HepG2 (cell line): Measurements from ENCODE around the gene PHF3. TPM values are rescaled to one million over a fixed set of nuclear protein-coding genes. Genes with fewer than 3 reads are reported as not detected.

Experiments used
- ADNP ChIP-seq: sonication (generic); formaldehyde crosslinking; IDR thresholded peaks from 2 replicates; pipeline ENCODE4 v1.4.0; 2020; ENCODE audit warnings: missing genetic modification reagents
- CCAR2 ChIP-seq: fragments of 200-400 bp; formaldehyde crosslinking; optimal IDR thresholded peaks from 2 replicates; pipeline ENCODE3; 2018; ENCODE audit warnings: low read depth, mild to moderate bottlenecking, low read length, moderate library complexity
- CEBPZ ChIP-seq: IDR thresholded peaks from 2 replicates; pipeline ENCODE4 v1.6.1; 2012; ENCODE audit warnings: low read length, improper control_type of control experiment
- HNF1B ChIP-seq: sonication (generic); formaldehyde crosslinking; IDR thresholded peaks from 2 replicates; pipeline ENCODE4 v1.5.1; 2020; ENCODE audit warnings: mild to moderate bottlenecking, moderate library complexity, missing genetic modification reagents
- HOXD1 ChIP-seq: sonication (generic); formaldehyde crosslinking; IDR thresholded peaks from 2 replicates; pipeline ENCODE4 v1.5.0; 2020; ENCODE audit warnings: missing genetic modification reagents
- IKZF1 ChIP-seq: fragments of 450-650 bp; IDR thresholded peaks from 2 replicates; pipeline ENCODE4 v1.7.1; 2016
- POLR2A ChIP-seq, 2 experiments: IDR thresholded peaks; 2 replicates each; pipeline ENCODE4 v1.6.1; 2011; ENCODE audit warnings: low read depth in 2 of 2, low read length in 2 of 2, mild to moderate bottlenecking in 1 of 2, moderate library complexity in 1 of 2; ENCODE audit not compliant: insufficient read depth in 1 of 2
- SP2 ChIP-seq: sonication (generic); formaldehyde crosslinking; IDR thresholded peaks from 2 replicates; pipeline ENCODE4 v1.5.1; 2020; ENCODE audit warnings: mild to moderate bottlenecking, missing genetic modification reagents
- STAG1 ChIP-seq: sonication (generic); formaldehyde crosslinking; IDR thresholded peaks from 2 replicates; pipeline ENCODE4 v1.4.0; 2020; ENCODE audit warnings: missing genetic modification reagents
- THYN1 ChIP-seq: sonication (generic); formaldehyde crosslinking; IDR thresholded peaks from 2 replicates; pipeline ENCODE4 v1.8.1; 2023; ENCODE audit warnings: low read depth, mild to moderate bottlenecking, moderate library complexity, missing genetic modification reagents, borderline replicate concordance
- TOE1 ChIP-seq: sonication (generic); formaldehyde crosslinking; IDR thresholded peaks from 2 replicates; pipeline ENCODE4 v1.4.0; 2020; ENCODE audit warnings: mild to moderate bottlenecking, missing genetic modification reagents
- ZFP37 ChIP-seq: sonication (generic); formaldehyde crosslinking; IDR thresholded peaks from 2 replicates; pipeline ENCODE4 v1.4.0; 2020; ENCODE audit warnings: missing genetic modification reagents, borderline replicate concordance
- ZKSCAN8 ChIP-seq: IDR thresholded peaks from 2 replicates; pipeline ENCODE4 v1.6.1; 2016; ENCODE audit warnings: borderline replicate concordance, missing genetic modification reagents, missing compliant biosample characterization
- ZNF138 ChIP-seq: sonication (generic); formaldehyde crosslinking; IDR thresholded peaks from 2 replicates; pipeline ENCODE4 v1.5.0; 2020; ENCODE audit warnings: mild to moderate bottlenecking, low read depth, missing genetic modification reagents
- ZNF160 ChIP-seq: sonication (generic); formaldehyde crosslinking; IDR thresholded peaks from 2 replicates; pipeline ENCODE4 v1.8.0; 2022; ENCODE audit warnings: mild to moderate bottlenecking, inconsistent platforms, missing genetic modification reagents
- ZNF326 ChIP-seq: sonication (generic); formaldehyde crosslinking; IDR thresholded peaks from 2 replicates; pipeline ENCODE4 v1.4.0; 2020; ENCODE audit warnings: missing genetic modification reagents, borderline replicate concordance
- ZNF432 ChIP-seq: sonication (generic); formaldehyde crosslinking; IDR thresholded peaks from 2 replicates; pipeline ENCODE4 v1.5.0; 2020; ENCODE audit warnings: missing genetic modification reagents, mild to moderate bottlenecking, borderline replicate concordance
- polyA plus RNA-seq, 8 experiments: library from polyadenylated mRNA; depleted of rRNA in 3 of 8; stranded (reverse) in 7 of 8; unstranded in 1 of 8; fragments of >200 nt; fragmentation: Illumina TruSeq in 4 of 8; extraction: Trizol in 4 of 8; gene quantifications; 2 replicates each; pipeline versions ENCODE4 v1.2.1 to v1.2.3, GENCODE V29; 2011 to 2016; ENCODE audit warnings: low read depth in 4 of 8, missing spikeins in 1 of 8, mixed read lengths in 1 of 8; ENCODE audit not compliant: insufficient read depth in 1 of 8
- total RNA-seq, 5 experiments: library from RNA; depleted of rRNA; stranded (reverse); fragments of >200 nt; fragmentation: Illumina TruSeq; extraction: Trizol; gene quantifications; 2 replicates each; pipeline ENCODE4 v1.2.3, GENCODE V29; 2016; ENCODE audit warnings: low read depth in 1 of 5
- TF ChIP-seq, protein P1 (sequence below), 2 experiments: sonication (generic) in 1 of 2; formaldehyde crosslinking in 1 of 2; IDR thresholded peaks; 2 replicates each; pipeline versions ENCODE4 v1.6.1 to v1.9.0; 2014 to 2022; ENCODE audit warnings: antibody characterized with exemption in 1 of 2, borderline replicate concordance in 1 of 2, inconsistent platforms in 1 of 2, low read depth in 1 of 2, missing genetic modification reagents in 1 of 2

The PHF3 gene
- total and polyA plus RNA-seq, 2 of the 13 experiments (the other 11 are each of a cell fraction or from before 2014, with no cell fraction given): 19.8 to 70.4 TPM

GRCh38 chr6:63598049-63599036 is 37.3 kb upstream of the PHF3 start (continued):
- TF ChIP-seq, protein P1, sequence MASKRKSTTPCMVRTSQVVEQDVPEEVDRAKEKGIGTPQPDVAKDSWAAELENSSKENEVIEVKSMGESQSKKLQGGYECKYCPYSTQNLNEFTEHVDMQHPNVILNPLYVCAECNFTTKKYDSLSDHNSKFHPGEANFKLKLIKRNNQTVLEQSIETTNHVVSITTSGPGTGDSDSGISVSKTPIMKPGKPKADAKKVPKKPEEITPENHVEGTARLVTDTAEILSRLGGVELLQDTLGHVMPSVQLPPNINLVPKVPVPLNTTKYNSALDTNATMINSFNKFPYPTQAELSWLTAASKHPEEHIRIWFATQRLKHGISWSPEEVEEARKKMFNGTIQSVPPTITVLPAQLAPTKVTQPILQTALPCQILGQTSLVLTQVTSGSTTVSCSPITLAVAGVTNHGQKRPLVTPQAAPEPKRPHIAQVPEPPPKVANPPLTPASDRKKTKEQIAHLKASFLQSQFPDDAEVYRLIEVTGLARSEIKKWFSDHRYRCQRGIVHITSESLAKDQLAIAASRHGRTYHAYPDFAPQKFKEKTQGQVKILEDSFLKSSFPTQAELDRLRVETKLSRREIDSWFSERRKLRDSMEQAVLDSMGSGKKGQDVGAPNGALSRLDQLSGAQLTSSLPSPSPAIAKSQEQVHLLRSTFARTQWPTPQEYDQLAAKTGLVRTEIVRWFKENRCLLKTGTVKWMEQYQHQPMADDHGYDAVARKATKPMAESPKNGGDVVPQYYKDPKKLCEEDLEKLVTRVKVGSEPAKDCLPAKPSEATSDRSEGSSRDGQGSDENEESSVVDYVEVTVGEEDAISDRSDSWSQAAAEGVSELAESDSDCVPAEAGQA (IDR thresholded peaks at IDR 0.05; ENCODE audit: low read depth): no peak
- TF ChIP-seq, protein P1 (CRISPR knock-in tag; IDR thresholded peaks at IDR 0.05; ENCODE audit: borderline replicate concordance): no peak; the same call in 1 of the 2 replicates
- TF ChIP-seq ZNF138 (CRISPR knock-in tag): peak; percentile 79; the same call in 1 of the 2 replicates
- TF ChIP-seq TOE1 (CRISPR knock-in tag): no peak
- peak; percentile 46 to 60; a peak in 3 of 4 replicates for TF ChIP-seq POLR2A (IDR thresholded peaks at IDR 0.05; ENCODE audit: insufficient read depth in 1 of 2, low read depth in 2 of 2, low read length in 2 of 2)
- TF ChIP-seq SP2 (CRISPR knock-in tag): no peak
- TF ChIP-seq ZFP37 (CRISPR knock-in tag): no peak
- TF ChIP-seq ADNP (CRISPR knock-in tag): no peak
- TF ChIP-seq HOXD1 (CRISPR knock-in tag): no peak
- no peak for TF ChIP-seq CEBPZ
- TF ChIP-seq STAG1 (CRISPR knock-in tag): peak; percentile 98
- no peak for TF ChIP-seq ZNF432 (CRISPR knock-in tag)
- TF ChIP-seq IKZF1: no peak
- peak; percentile 61; the same call in 1 of the 2 replicates for TF ChIP-seq ZKSCAN8 (CRISPR knock-in tag)
- peak; percentile 74 for TF ChIP-seq HNF1B (CRISPR knock-in tag)
- TF ChIP-seq ZNF326 (CRISPR knock-in tag): no peak
- TF ChIP-seq THYN1: no peak
- no peak for TF ChIP-seq CCAR2
- TF ChIP-seq ZNF160 (CRISPR knock-in tag): no peak
